Measurements from ENCODE around the gene RAC2. TPM values are rescaled to one million over a fixed set of nuclear protein-coding genes. Genes with fewer than 3 reads are reported as not detected.

Gene RAC2
- total and polyA plus RNA-seq, 2 of the 8 experiments (the other 6 are each of a cell fraction or from before 2014, with no cell fraction given): 2.3 to 4.3 TPM

- TF ChIP-seq BACH1 (IDR thresholded peaks at IDR 0.05; ENCODE audit: low read length): no peak
- no peak for TF ChIP-seq TCF12 (IDR thresholded peaks at IDR 0.05; ENCODE audit: low read depth, low read length)
- TF ChIP-seq NRF1 (IDR thresholded peaks at IDR 0.05; ENCODE audit: low read depth, low read length): no peak
Measured at GRCh38 chr22:37284805-37285355, 40.8 kb upstream of the RAC2 start (continued).
